ENCODE measurements around the gene BUD13.
"Not testable (repeated sequence)": the region's sequence is repeated elsewhere in the genome, so short reads cannot be mapped to it uniquely, and the experiment has no call there.

GRCh38 chr11:116756044-116756443 is 16.7 kb downstream of the BUD13 start:
- not testable (repeated sequence) for TF ChIP-seq POLR2AphosphoS5, CTCF (IDR thresholded peaks at IDR 0.05)

Measured in esophagus muscularis mucosa (tissue), 3 donors.